Osteocyte (in vitro differentiated cells): ENCODE measurements around the gene IPO11. TPM values are rescaled to one million over a fixed set of nuclear protein-coding genes. Genes with fewer than 3 reads are reported as not detected.

Source experiments
- DNase-seq: peaks from one replicate; pipeline ENCODE4 v3.0.0; 2021; ENCODE audit warnings: mixed read lengths; ENCODE audit not compliant: unreplicated experiment; ENCODE audit errors: extremely low spot score
- H3K27ac Mint-ChIP-seq: one replicate; pipeline ENCODE4 v1.8.0; 2021; ENCODE audit warnings: mild to moderate bottlenecking, mixed read lengths; ENCODE audit not compliant: unreplicated experiment
- H3K27me3 Mint-ChIP-seq: one replicate; pipeline ENCODE4 v1.8.0; 2021; ENCODE audit warnings: mixed read lengths; ENCODE audit not compliant: unreplicated experiment
- H3K36me3 Mint-ChIP-seq: one replicate; pipeline ENCODE4 v1.8.0; 2021; ENCODE audit warnings: mixed read lengths; ENCODE audit not compliant: unreplicated experiment
- H3K4me1 Mint-ChIP-seq: one replicate; pipeline ENCODE4 v1.8.0; 2021; ENCODE audit warnings: mixed read lengths; ENCODE audit not compliant: unreplicated experiment
- H3K4me3 Mint-ChIP-seq: one replicate; pipeline ENCODE4 v1.8.0; 2021; ENCODE audit warnings: mild to moderate bottlenecking, moderate library complexity, mixed read lengths; ENCODE audit not compliant: unreplicated experiment
- H3K9me3 Mint-ChIP-seq: one replicate; pipeline ENCODE4 v1.8.0; 2021; ENCODE audit warnings: mixed read lengths; ENCODE audit not compliant: unreplicated experiment
- CTCF ChIP-seq: fragments of 200-600 bp; sonication (generic); IDR thresholded peaks from 2 replicates; pipeline ENCODE4 v1.5.0; 2021; ENCODE audit warnings: antibody characterized with exemption, mild to moderate bottlenecking, moderate library complexity
- total RNA-seq: library from RNA; stranded (reverse); gene quantifications from 2 replicates; pipeline ENCODE4 v1.2.1, GENCODE V29; 2021

IPO11 gene
- total RNA-seq, 1 donor from 2014 or later = 30.6 TPM

GRCh38 chr5:62555930-62556329 lies 143.4 kb downstream of the IPO11 start:
- Mint-ChIP-seq H3K27ac (no peak overlapping the region), H3K27me3 (no peaks in the 10 kb centered on the region)
- TF ChIP-seq CTCF = no peak

GRCh38 chr5:62558941-62559340 lies 146.4 kb downstream of the IPO11 start:
- DNase-seq = no peak
- Mint-ChIP-seq H3K27ac (no peak overlapping the region), H3K36me3 (peaks cover 10% of the 10 kb centered on the region), H3K27me3 (no peaks in the 10 kb centered on the region), H3K9me3 (no peaks in the 10 kb centered on the region), H3K4me3 (no peak overlapping the region), H3K4me1 (no peaks in the 10 kb centered on the region)
- TF ChIP-seq CTCF = no peak

More at GRCh38 chr5:62555930-62556329, 143.4 kb downstream of the IPO11 start:
- Mint-ChIP-seq H3K4me1 (no peaks in the 10 kb centered on the region), H3K4me3 (no peak overlapping the region), H3K9me3 (no peaks in the 10 kb centered on the region), H3K36me3 (peaks cover 16% of the 10 kb centered on the region)
- no peak for DNase-seq

GRCh38 chr5:62560786-62561185 lies 148.2 kb downstream of the IPO11 start:
- no peak overlapping the region for H3K4me3 Mint-ChIP-seq
- H3K4me1 Mint-ChIP-seq = no peaks in the 10 kb centered on the region
- no peak overlapping the region for H3K27ac Mint-ChIP-seq
- no peak for TF ChIP-seq CTCF
- peaks cover 3% of the 10 kb centered on the region for H3K9me3 Mint-ChIP-seq
- DNase-seq = no peak
- H3K36me3 Mint-ChIP-seq = peaks cover 8% of the 10 kb centered on the region
- H3K27me3 Mint-ChIP-seq = no peaks in the 10 kb centered on the region

- no peaks in the 10 kb centered on the region for H3K4me1 Mint-ChIP-seq
- no peak for TF ChIP-seq CTCF
- peaks cover 5% of the 10 kb centered on the region for H3K9me3 Mint-ChIP-seq
- no peak for DNase-seq
- no peak overlapping the region for H3K27ac Mint-ChIP-seq
- peaks cover 16% of the 10 kb centered on the region for H3K36me3 Mint-ChIP-seq
- H3K4me3 Mint-ChIP-seq = no peak overlapping the region
- H3K27me3 Mint-ChIP-seq = no peaks in the 10 kb centered on the region
Observed at GRCh38 chr5:62561896-62562295, 149.3 kb downstream of the IPO11 start.

GRCh38 chr5:62562867-62563266 lies 150.3 kb downstream of the IPO11 start:
- H3K27me3 Mint-ChIP-seq = no peaks in the 10 kb centered on the region
- TF ChIP-seq CTCF = no peak
- no peak overlapping the region for H3K27ac Mint-ChIP-seq
- H3K9me3 Mint-ChIP-seq = peaks cover 8% of the 10 kb centered on the region
- H3K4me3 Mint-ChIP-seq = no peak overlapping the region
- H3K4me1 Mint-ChIP-seq = no peaks in the 10 kb centered on the region
- peaks cover 23% of the 10 kb centered on the region for H3K36me3 Mint-ChIP-seq
- no peak for DNase-seq
